ENCODE measurements around the gene GNA12. TPM values are rescaled to one million over a fixed set of nuclear protein-coding genes. Genes with fewer than 3 reads are reported as not detected.

GNA12 gene
- polyA plus RNA-seq, 1 donor: 26.7 TPM

DNA sequence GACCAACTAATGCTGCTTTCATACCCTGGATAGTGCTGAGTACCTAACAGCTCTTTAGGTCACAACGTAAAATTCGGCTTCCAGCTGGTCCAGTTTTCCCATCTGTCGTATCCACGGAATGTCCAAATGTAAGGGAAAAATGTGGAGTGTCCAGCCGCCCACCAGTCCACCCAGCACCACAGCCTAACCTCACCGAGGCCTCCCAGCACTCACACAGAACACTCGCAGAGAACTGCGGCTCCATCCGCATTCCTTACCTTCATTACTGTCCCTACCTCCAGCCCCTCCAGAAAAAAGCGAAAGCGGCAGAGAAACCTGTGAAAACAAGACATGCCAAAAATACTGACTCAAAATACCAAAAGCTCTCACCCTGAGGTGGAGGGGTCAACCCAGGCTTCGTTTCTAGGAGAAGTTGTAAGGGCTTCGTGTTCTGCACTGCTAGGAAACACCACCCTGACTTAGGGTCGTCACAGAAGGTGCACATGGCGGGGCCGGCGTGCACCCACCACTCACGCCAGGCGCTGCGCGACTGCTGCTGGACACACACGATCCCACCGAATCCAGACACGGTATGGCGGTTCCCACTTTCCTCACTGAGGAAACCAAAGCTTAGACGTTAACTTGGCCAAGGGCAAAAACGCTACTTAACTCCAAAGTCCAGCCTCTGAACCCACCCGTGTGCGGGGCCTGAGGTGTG lies 82.2 kb downstream of the GNA12 start:
- Histone ChIP-seq H3K9me3 (ENCODE audit: control insufficient read depth, low read depth, low read length) (peaks cover 3% of the 10 kb centered on the region), H3K27ac (ENCODE audit: low read length) (no peak overlapping the region), H3K36me3 (ENCODE audit: control insufficient read depth, insufficient read depth, low read length) (no peaks in the 10 kb centered on the region), H3K27me3 (ENCODE audit: control insufficient read depth, insufficient read depth, low read length) (no peaks in the 10 kb centered on the region), H3K4me1 (ENCODE audit: control insufficient read depth, insufficient read depth, low read length) (peaks cover 49% of the 10 kb centered on the region), H3K4me3 (ENCODE audit: low read length) (no peak overlapping the region)
- 100% methylated on average over 2 of the region's 29 CpGs for WGBS (ENCODE audit: insufficient coverage, low lambda C conversion rate)
- DNase-seq: no peak

- Histone ChIP-seq H3K4me1 (ENCODE audit: control insufficient read depth, insufficient read depth, low read length) (peaks cover 49% of the 10 kb centered on the region), H3K27ac (ENCODE audit: low read length) (peak overlapping the region; percentile 96), H3K9me3 (ENCODE audit: control insufficient read depth, low read depth, low read length) (peaks cover 3% of the 10 kb centered on the region), H3K27me3 (ENCODE audit: control insufficient read depth, insufficient read depth, low read length) (no peaks in the 10 kb centered on the region), H3K4me3 (ENCODE audit: low read length) (no peak overlapping the region), H3K36me3 (ENCODE audit: control insufficient read depth, insufficient read depth, low read length) (peaks cover 4% of the 10 kb centered on the region)
- no CpG with 5 or more reads among the region's 19 CpGs for WGBS (ENCODE audit: insufficient coverage, low lambda C conversion rate)
- no peak for DNase-seq
Measured at GRCh38 chr7:2761131-2761624, 82.9 kb downstream of the GNA12 start.

GRCh38 chr7:2760098-2760889 lies 83.8 kb downstream of the GNA12 start:
- WGBS (ENCODE audit: insufficient coverage, low lambda C conversion rate): no CpG with 5 or more reads among the region's 22 CpGs
- peak; percentile 97 to 98 for DNase-seq
- no peaks in the 10 kb centered on the region for H3K27me3 ChIP-seq (ENCODE audit: control insufficient read depth, insufficient read depth, low read length)
- peaks cover 3% of the 10 kb centered on the region for H3K9me3 ChIP-seq (ENCODE audit: control insufficient read depth, low read depth, low read length)
- H3K36me3 ChIP-seq (ENCODE audit: control insufficient read depth, insufficient read depth, low read length): peaks cover 4% of the 10 kb centered on the region
- H3K4me3 ChIP-seq (ENCODE audit: low read length): no peak overlapping the region
- H3K4me1 ChIP-seq (ENCODE audit: control insufficient read depth, insufficient read depth, low read length): peaks cover 49% of the 10 kb centered on the region
- H3K27ac ChIP-seq (ENCODE audit: low read length): peak overlapping the region; percentile 96

- Histone ChIP-seq H3K36me3 (ENCODE audit: control insufficient read depth, insufficient read depth, low read length) (peaks cover 4% of the 10 kb centered on the region), H3K27ac (ENCODE audit: low read length) (peak overlapping the region; percentile 96), H3K9me3 (ENCODE audit: control insufficient read depth, low read depth, low read length) (peaks cover 3% of the 10 kb centered on the region), H3K27me3 (ENCODE audit: control insufficient read depth, insufficient read depth, low read length) (no peaks in the 10 kb centered on the region), H3K4me3 (ENCODE audit: low read length) (no peak overlapping the region), H3K4me1 (ENCODE audit: control insufficient read depth, insufficient read depth, low read length) (peaks cover 49% of the 10 kb centered on the region)
- 11% methylated on average over 3 of the region's 8 CpGs for WGBS (ENCODE audit: insufficient coverage, low lambda C conversion rate)
- no peak for DNase-seq
Measured at GRCh38 chr7:2759736-2760097, 84.4 kb downstream of the GNA12 start.

- Histone ChIP-seq H3K27ac (ENCODE audit: low read length) (peak overlapping the region; percentile 96), H3K9me3 (ENCODE audit: control insufficient read depth, low read depth, low read length) (peaks cover 3% of the 10 kb centered on the region), H3K4me1 (ENCODE audit: control insufficient read depth, insufficient read depth, low read length) (peaks cover 49% of the 10 kb centered on the region), H3K27me3 (ENCODE audit: control insufficient read depth, insufficient read depth, low read length) (no peaks in the 10 kb centered on the region), H3K4me3 (ENCODE audit: low read length) (no peak overlapping the region), H3K36me3 (ENCODE audit: control insufficient read depth, insufficient read depth, low read length) (peaks cover 4% of the 10 kb centered on the region)
- no peak for DNase-seq
- WGBS (ENCODE audit: insufficient coverage, low lambda C conversion rate): 90% methylated on average over 2 of the region's 18 CpGs
Measured at GRCh38 chr7:2758673-2759616, 85.2 kb downstream of the GNA12 start.

DNA sequence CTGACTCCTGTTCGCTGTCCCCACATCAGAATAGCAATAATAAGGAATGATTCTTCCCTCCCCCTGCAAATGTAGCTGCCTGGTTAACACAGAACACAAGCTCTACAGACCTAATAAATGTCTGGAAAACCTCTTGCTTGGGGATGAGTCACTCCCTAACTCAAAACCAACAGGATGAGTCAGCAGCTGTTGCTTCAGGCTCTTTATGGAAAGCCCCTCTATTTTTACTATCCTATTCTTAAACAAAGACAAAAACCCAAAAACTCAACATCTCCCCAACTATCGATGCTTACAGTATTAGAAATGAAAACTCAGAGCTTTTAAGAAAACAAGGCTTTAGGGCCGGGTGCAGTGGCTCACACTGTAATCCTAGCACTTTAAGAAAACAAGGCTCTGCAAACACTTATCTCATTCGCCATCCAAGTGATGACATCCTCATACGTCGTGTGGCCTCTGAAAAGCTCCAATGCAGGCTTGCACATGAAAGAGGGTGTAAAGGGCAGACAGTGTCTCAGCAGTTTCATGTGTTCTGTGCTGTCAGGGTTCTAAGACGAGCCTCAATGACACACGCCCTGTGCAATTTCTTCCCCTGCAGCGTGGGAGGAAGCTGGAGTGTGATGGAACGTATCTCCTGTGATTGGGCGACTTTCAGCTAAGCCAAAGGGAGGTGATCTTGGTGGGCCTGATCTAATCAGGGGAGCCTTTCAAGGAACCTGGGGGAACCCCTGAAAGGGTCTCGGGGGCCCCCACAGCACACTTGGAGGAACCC lies 86.0 kb downstream of the GNA12 start:
- Histone ChIP-seq H3K27me3 (ENCODE audit: control insufficient read depth, insufficient read depth, low read length) (no peaks in the 10 kb centered on the region), H3K4me1 (ENCODE audit: control insufficient read depth, insufficient read depth, low read length) (peaks cover 42% of the 10 kb centered on the region), H3K36me3 (ENCODE audit: control insufficient read depth, insufficient read depth, low read length) (peaks cover 4% of the 10 kb centered on the region), H3K9me3 (ENCODE audit: control insufficient read depth, low read depth, low read length) (peaks cover 3% of the 10 kb centered on the region), H3K27ac (ENCODE audit: low read length) (peak overlapping the region; percentile 92), H3K4me3 (ENCODE audit: low read length) (no peak overlapping the region)
- WGBS (ENCODE audit: insufficient coverage, low lambda C conversion rate): 60% methylated on average over 1 of the region's 12 CpGs
- DNase-seq: peak; percentile 91

DNA sequence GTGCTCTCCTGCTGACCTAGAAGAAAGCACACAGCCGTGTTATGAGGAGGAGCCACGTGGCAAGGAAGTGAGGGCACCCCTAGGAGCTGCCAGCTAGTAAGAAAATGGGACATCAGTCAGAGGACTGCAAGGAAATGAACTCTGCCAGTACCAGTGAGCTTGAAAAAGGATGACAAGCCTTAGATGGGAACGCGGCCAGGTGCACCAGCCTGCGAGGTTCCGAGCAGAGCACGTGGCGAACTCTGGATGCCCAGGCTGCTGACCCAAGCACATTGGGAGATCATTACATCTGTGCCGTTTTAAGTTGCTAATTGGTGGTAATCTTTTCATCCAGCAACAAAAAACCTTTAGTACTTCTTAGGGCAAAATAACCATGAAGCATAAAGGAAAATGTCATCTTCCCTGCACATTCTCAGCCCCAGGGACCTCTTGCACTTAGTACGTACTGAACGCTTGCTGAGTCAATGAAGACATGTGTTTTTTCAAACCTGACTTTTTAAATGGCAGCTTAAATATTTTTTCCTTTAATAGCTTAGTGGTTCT lies 86.7 kb downstream of the GNA12 start:
- WGBS (ENCODE audit: insufficient coverage, low lambda C conversion rate): no CpG with 5 or more reads among the region's 11 CpGs
- Histone ChIP-seq H3K4me1 (ENCODE audit: control insufficient read depth, insufficient read depth, low read length) (peaks cover 38% of the 10 kb centered on the region), H3K27me3 (ENCODE audit: control insufficient read depth, insufficient read depth, low read length) (no peaks in the 10 kb centered on the region), H3K36me3 (ENCODE audit: control insufficient read depth, insufficient read depth, low read length) (peaks cover 4% of the 10 kb centered on the region), H3K27ac (ENCODE audit: low read length) (peak overlapping the region; percentile 92), H3K9me3 (ENCODE audit: control insufficient read depth, low read depth, low read length) (peaks cover 3% of the 10 kb centered on the region), H3K4me3 (ENCODE audit: low read length) (no peak overlapping the region)
- no peak for DNase-seq

GRCh38 chr7:2755531-2755930 lies 88.6 kb downstream of the GNA12 start:
- H3K36me3 ChIP-seq (ENCODE audit: control insufficient read depth, insufficient read depth, low read length): peaks cover 4% of the 10 kb centered on the region
- H3K27ac ChIP-seq (ENCODE audit: low read length): no peak overlapping the region
- H3K27me3 ChIP-seq (ENCODE audit: control insufficient read depth, insufficient read depth, low read length): no peaks in the 10 kb centered on the region
- H3K4me1 ChIP-seq (ENCODE audit: control insufficient read depth, insufficient read depth, low read length): peaks cover 31% of the 10 kb centered on the region
- no peak overlapping the region for H3K4me3 ChIP-seq (ENCODE audit: low read length)
- DNase-seq: no peak
- no peaks in the 10 kb centered on the region for H3K9me3 ChIP-seq (ENCODE audit: control insufficient read depth, low read depth, low read length)

- Histone ChIP-seq H3K4me1 (ENCODE audit: control insufficient read depth, insufficient read depth, low read length) (peaks cover 27% of the 10 kb centered on the region), H3K27me3 (ENCODE audit: control insufficient read depth, insufficient read depth, low read length) (no peaks in the 10 kb centered on the region), H3K9me3 (ENCODE audit: control insufficient read depth, low read depth, low read length) (no peaks in the 10 kb centered on the region), H3K27ac (ENCODE audit: low read length) (no peak overlapping the region), H3K4me3 (ENCODE audit: low read length) (no peak overlapping the region), H3K36me3 (ENCODE audit: control insufficient read depth, insufficient read depth, low read length) (peaks cover 4% of the 10 kb centered on the region)
- WGBS (ENCODE audit: insufficient coverage, low lambda C conversion rate): 93% methylated on average over 2 of the region's 10 CpGs
- no peak for DNase-seq
Measured at GRCh38 chr7:2754912-2755311, 89.2 kb downstream of the GNA12 start.

All from large intestine (tissue), 3 donors.